ENCODE results near the gene OGFR.
"Not testable (repeated sequence)": the region's sequence is repeated elsewhere in the genome, so short reads cannot be mapped to it uniquely, and the experiment has no call there.

The OGFR gene

DNA sequence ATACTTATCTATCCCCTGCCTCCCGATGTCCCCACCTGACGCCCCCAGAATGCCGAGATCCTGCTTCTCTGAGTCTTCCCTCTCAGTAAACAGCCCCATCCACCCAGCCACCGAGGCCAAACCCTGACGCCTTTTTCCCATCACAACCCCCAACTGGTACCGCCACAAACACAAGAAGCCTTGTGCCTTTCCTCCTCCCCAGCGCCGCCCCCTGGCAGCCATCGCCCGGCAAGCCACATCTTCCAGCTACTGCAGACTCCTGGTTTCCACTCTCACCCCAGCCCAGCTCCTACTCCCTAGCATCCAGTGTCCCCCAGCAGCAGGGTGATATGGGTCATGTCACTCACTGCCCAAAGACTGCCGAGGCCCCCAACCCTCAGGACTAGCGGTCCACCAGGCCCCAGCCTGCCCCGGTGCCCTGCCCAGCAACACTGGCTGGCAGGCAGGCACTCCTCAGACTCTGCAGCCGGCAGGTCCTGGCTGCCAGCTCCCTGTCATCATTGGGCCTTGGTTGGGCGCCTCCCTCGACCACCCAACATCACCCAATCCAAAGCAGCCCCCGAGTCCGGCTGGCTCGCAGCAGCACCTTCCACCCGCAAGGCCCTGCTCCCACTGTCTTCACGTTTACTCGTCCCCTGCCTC is 45.8 kb downstream of the OGFR start:
- no peak for DNase-seq (ENCODE audit: low read depth)
- H3K4me3 ChIP-seq (ENCODE audit: low read depth, low read length): no peak overlapping the region
- TF ChIP-seq, protein P1, sequence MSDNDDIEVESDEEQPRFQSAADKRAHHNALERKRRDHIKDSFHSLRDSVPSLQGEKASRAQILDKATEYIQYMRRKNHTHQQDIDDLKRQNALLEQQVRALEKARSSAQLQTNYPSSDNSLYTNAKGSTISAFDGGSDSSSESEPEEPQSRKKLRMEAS (IDR thresholded peaks at IDR 0.05; ENCODE audit: low read depth, low read length): no peak
- TF ChIP-seq POLR2A (IDR thresholded peaks at IDR 0.05; ENCODE audit: extremely low read depth, insufficient read length) (no peak), MYC (IDR thresholded peaks at IDR 0.05; ENCODE audit: low read depth, low read length) (no peak)
- TF ChIP-seq, protein P2, sequence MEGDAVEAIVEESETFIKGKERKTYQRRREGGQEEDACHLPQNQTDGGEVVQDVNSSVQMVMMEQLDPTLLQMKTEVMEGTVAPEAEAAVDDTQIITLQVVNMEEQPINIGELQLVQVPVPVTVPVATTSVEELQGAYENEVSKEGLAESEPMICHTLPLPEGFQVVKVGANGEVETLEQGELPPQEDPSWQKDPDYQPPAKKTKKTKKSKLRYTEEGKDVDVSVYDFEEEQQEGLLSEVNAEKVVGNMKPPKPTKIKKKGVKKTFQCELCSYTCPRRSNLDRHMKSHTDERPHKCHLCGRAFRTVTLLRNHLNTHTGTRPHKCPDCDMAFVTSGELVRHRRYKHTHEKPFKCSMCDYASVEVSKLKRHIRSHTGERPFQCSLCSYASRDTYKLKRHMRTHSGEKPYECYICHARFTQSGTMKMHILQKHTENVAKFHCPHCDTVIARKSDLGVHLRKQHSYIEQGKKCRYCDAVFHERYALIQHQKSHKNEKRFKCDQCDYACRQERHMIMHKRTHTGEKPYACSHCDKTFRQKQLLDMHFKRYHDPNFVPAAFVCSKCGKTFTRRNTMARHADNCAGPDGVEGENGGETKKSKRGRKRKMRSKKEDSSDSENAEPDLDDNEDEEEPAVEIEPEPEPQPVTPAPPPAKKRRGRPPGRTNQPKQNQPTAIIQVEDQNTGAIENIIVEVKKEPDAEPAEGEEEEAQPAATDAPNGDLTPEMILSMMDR (IDR thresholded peaks at IDR 0.05; ENCODE audit: low read depth, low read length): no peak

DNA sequence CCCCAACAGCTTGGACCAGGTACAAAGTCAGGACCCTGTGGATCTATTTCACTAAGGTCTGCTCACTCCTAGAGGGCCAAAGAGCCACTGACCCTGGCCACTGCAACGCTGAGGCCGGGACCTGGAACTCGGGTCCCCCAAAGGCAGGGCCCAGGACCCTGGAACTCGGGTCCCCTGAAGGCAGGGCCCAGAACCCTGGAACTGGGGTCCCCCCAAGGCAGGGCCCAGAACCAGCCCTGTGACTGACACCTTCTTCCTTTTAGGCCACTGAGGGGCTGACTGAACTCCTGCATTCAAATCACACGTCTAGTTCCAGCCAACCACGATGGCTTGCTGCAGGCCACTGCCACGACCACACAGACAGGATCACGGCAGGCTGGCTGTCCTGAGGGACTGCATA is 47.6 kb downstream of the OGFR start:
- DNase-seq (ENCODE audit: low read depth): no peak
- no peak for TF ChIP-seq MYC (IDR thresholded peaks at IDR 0.05; ENCODE audit: low read depth, low read length)
- TF ChIP-seq POLR2A (IDR thresholded peaks at IDR 0.05; ENCODE audit: extremely low read depth, insufficient read length): no peak
- TF ChIP-seq, protein P2 (IDR thresholded peaks at IDR 0.05; ENCODE audit: low read depth, low read length): no peak
- TF ChIP-seq, protein P1 (IDR thresholded peaks at IDR 0.05; ENCODE audit: low read depth, low read length): no peak
- H3K4me3 ChIP-seq (ENCODE audit: low read depth, low read length): no peak overlapping the region

DNA sequence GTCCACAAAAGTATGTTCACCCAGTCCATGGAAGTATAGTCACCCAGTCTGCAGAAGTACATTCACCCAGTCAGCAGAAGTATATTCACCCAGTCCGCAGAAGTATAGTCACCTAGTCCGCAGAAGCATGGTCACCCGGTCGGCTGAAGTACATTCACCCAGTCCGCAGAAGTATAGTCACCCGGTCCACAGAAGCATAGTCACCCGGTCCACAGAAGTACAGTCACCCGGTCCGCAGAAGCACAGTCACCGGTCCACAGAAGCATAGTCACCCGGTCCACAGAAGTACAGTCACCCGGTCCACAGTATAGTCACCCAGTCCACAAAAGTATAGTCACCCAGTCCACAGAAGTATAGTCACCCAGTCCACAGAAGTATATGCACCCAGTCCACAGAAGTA is 48.2 kb downstream of the OGFR start:
- DNase-seq (ENCODE audit: low read depth): no peak
- TF ChIP-seq, protein P1 (IDR thresholded peaks at IDR 0.05; ENCODE audit: low read depth, low read length): no peak
- TF ChIP-seq, protein P2 (IDR thresholded peaks at IDR 0.05; ENCODE audit: low read depth, low read length): no peak
- TF ChIP-seq POLR2A (IDR thresholded peaks at IDR 0.05; ENCODE audit: extremely low read depth, insufficient read length) (no peak), MYC (IDR thresholded peaks at IDR 0.05; ENCODE audit: low read depth, low read length) (no peak)
- no peak overlapping the region for H3K4me3 ChIP-seq (ENCODE audit: low read depth, low read length)

DNA sequence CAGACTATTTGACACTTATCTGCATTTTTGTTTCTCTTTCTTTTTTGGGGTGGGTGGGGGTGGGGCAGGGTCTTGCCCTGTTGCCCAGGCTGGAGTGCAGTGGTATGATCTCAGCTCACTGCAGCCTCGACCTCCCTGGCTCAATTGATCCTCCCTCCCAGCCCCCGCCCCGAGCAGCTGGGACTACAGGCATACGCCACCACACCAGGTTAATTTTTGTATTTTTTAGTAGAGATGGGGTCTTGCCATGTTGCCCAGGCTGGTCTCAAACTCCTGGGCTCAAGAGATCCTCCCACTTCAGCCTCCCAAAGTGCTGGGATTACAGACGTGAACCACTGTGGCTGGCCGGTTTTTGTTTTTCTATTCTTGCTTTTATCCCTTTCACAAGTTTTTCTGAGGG is 48.7 kb downstream of the OGFR start:
- H3K4me3 ChIP-seq (ENCODE audit: low read depth, low read length); DNase-seq (ENCODE audit: low read depth): not testable (repeated sequence)

DNA sequence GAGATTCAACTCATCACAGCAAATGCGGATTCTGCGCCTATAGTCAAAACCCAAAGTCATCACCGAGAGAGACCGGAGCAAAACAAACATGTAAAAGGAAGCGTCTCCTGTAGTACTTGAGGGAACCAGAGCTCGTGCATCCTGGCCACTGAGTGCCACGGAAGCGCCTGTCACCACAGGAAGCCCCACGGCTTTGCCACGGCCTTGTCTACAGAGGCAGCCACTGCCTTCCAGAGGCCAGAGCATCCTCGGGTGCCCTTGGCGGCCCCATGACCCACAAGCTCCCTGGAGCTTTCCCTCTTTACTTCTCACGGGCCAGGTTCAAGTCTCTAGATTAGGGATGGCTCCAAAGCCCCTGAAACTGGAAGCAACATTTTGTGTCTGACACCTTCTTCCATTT is 49.5 kb downstream of the OGFR start:
- no peak for DNase-seq (ENCODE audit: low read depth)
- H3K4me3 ChIP-seq (ENCODE audit: low read depth, low read length): no peak overlapping the region
- TF ChIP-seq, protein P1 (IDR thresholded peaks at IDR 0.05; ENCODE audit: low read depth, low read length): no peak
- TF ChIP-seq MYC (IDR thresholded peaks at IDR 0.05; ENCODE audit: low read depth, low read length): no peak
- TF ChIP-seq, protein P2 (IDR thresholded peaks at IDR 0.05; ENCODE audit: low read depth, low read length): no peak
- no peak for TF ChIP-seq POLR2A (IDR thresholded peaks at IDR 0.05; ENCODE audit: extremely low read depth, insufficient read length)

DNA sequence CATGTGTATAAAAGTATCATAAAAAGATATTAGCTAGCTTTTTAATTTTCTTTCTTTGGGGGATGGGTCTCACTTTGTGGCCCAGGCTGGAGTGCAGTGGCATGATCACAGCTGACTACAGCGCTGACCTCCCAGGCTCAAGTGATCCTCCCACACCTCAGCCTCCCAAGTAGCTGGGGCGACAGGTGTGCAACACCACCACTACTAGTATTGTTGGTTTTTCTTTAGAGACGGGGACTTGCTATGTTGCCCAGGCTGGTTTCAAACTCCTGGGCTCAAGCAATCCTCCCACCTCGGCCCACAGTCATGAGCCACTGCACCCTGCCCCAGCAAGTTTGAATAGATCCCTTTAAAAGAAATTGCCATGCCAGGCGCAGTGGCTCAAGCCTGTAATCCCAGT is 50.5 kb downstream of the OGFR start:
- H3K4me3 ChIP-seq (ENCODE audit: low read depth, low read length): no peak overlapping the region
- TF ChIP-seq, protein P1 (IDR thresholded peaks at IDR 0.05; ENCODE audit: low read depth, low read length): no peak
- TF ChIP-seq MYC (IDR thresholded peaks at IDR 0.05; ENCODE audit: low read depth, low read length): no peak
- TF ChIP-seq, protein P2 (IDR thresholded peaks at IDR 0.05; ENCODE audit: low read depth, low read length): no peak
- no peak for TF ChIP-seq POLR2A (IDR thresholded peaks at IDR 0.05; ENCODE audit: extremely low read depth, insufficient read length)
- DNase-seq (ENCODE audit: low read depth): no peak

Measured in NB4 (cell line).